ENCODE results near the gene GGNBP2. TPM values are rescaled to one million over a fixed set of nuclear protein-coding genes. Genes with fewer than 3 reads are reported as not detected.

Gene GGNBP2
- polyA plus RNA-seq, 1 of the 3 experiments (the other 2 are of a cell fraction) = 79.3 TPM

- Histone ChIP-seq H3K9ac (no peak overlapping the region), H3K36me3 (replicated peaks in 1 of 2; ENCODE audit: control insufficient read depth in 1 of 2, insufficient read depth in 2 of 2, low read length in 1 of 2) (peaks cover 34 to 60% of the 10 kb centered on the region in 2 experiments), H3K4me1 (ENCODE audit: control insufficient read depth in 1 of 2, insufficient read depth in 2 of 2, low read depth in 1 of 2, low read length in 1 of 2) (no peaks in the 10 kb centered on the region), H3K4me2 (no peak overlapping the region), H3K9me3 (no peaks in the 10 kb centered on the region), H3K27me3 (ENCODE audit: insufficient read depth) (no peaks in the 10 kb centered on the region), H3K9me2 (no peaks in the 10 kb centered on the region), H2AFZ (ENCODE audit: low read depth) (no peak overlapping the region), H3K79me2 (ENCODE audit: insufficient read depth) (peaks cover 76% of the 10 kb centered on the region), H3K27ac (ENCODE audit: low read depth in 2 of 2, low read length in 1 of 2) (no peak overlapping the region), H4K20me1 (ENCODE audit: insufficient read depth) (peaks cover 52% of the 10 kb centered on the region), H3K4me3 (ENCODE audit: low read depth in 2 of 2, low read length in 1 of 2) (no peak overlapping the region), H3F3A (replicated peaks; ENCODE audit: insufficient read depth) (peaks cover 18% of the 10 kb centered on the region)
- DNase-seq = no peak
- POLR2A ChIA-PET = no interaction called here
- CTCF ChIA-PET = no interaction called here
- WGBS (ENCODE audit: low lambda C conversion rate) = 94% methylated on average over 10 of the region's 12 CpGs
- no peak for TF ChIP-seq NFIC (IDR thresholded peaks at IDR 0.05; ENCODE audit: borderline replicate concordance)
- TF ChIP-seq RFX5 (IDR thresholded peaks at IDR 0.05; ENCODE audit: low read length) = no peak
- TF ChIP-seq, protein P1, sequence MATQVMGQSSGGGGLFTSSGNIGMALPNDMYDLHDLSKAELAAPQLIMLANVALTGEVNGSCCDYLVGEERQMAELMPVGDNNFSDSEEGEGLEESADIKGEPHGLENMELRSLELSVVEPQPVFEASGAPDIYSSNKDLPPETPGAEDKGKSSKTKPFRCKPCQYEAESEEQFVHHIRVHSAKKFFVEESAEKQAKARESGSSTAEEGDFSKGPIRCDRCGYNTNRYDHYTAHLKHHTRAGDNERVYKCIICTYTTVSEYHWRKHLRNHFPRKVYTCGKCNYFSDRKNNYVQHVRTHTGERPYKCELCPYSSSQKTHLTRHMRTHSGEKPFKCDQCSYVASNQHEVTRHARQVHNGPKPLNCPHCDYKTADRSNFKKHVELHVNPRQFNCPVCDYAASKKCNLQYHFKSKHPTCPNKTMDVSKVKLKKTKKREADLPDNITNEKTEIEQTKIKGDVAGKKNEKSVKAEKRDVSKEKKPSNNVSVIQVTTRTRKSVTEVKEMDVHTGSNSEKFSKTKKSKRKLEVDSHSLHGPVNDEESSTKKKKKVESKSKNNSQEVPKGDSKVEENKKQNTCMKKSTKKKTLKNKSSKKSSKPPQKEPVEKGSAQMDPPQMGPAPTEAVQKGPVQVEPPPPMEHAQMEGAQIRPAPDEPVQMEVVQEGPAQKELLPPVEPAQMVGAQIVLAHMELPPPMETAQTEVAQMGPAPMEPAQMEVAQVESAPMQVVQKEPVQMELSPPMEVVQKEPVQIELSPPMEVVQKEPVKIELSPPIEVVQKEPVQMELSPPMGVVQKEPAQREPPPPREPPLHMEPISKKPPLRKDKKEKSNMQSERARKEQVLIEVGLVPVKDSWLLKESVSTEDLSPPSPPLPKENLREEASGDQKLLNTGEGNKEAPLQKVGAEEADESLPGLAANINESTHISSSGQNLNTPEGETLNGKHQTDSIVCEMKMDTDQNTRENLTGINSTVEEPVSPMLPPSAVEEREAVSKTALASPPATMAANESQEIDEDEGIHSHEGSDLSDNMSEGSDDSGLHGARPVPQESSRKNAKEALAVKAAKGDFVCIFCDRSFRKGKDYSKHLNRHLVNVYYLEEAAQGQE (IDR thresholded peaks at IDR 0.05; ENCODE audit: low read depth, low read length) = no peak
- TF ChIP-seq RXRA (IDR thresholded peaks at IDR 0.05; ENCODE audit: borderline replicate concordance, low read depth) = no peak
- no peak for TF ChIP-seq POLR2AphosphoS5 (IDR thresholded peaks at IDR 0.05; ENCODE audit: low read depth, low read length)
- no peak for TF ChIP-seq RCOR1 (IDR thresholded peaks at IDR 0.05; ENCODE audit: low read length)
- TF ChIP-seq, protein P2, sequence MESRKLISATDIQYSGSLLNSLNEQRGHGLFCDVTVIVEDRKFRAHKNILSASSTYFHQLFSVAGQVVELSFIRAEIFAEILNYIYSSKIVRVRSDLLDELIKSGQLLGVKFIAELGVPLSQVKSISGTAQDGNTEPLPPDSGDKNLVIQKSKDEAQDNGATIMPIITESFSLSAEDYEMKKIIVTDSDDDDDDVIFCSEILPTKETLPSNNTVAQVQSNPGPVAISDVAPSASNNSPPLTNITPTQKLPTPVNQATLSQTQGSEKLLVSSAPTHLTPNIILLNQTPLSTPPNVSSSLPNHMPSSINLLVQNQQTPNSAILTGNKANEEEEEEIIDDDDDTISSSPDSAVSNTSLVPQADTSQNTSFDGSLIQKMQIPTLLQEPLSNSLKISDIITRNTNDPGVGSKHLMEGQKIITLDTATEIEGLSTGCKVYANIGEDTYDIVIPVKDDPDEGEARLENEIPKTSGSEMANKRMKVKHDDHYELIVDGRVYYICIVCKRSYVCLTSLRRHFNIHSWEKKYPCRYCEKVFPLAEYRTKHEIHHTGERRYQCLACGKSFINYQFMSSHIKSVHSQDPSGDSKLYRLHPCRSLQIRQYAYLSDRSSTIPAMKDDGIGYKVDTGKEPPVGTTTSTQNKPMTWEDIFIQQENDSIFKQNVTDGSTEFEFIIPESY (IDR thresholded peaks at IDR 0.05; ENCODE audit: borderline replicate concordance, low read depth) = no peak
- no peak for TF ChIP-seq MXI1 (IDR thresholded peaks at IDR 0.05; ENCODE audit: low read depth, low read length)
- TF ChIP-seq YY1 (IDR thresholded peaks at IDR 0.05; ENCODE audit: low read depth) = no peak
- no peak for TF ChIP-seq SIN3A (IDR thresholded peaks at IDR 0.05; ENCODE audit: borderline replicate concordance, low read depth, low read length)
- TF ChIP-seq TAF1 (IDR thresholded peaks at IDR 0.05; ENCODE audit: borderline replicate concordance, low read depth, low read length) = no peak
These were observed 30.3 kb downstream of the GGNBP2 start for GRCh38 chr17:36575028-36575427.

- DNase-seq = no peak
- no peak overlapping the region for H3K4me3 ChIP-seq (ENCODE audit: low read depth in 2 of 2, low read length in 1 of 2)
- no peak overlapping the region for H2AFZ ChIP-seq (ENCODE audit: low read depth)
- peaks cover 52% of the 10 kb centered on the region for H4K20me1 ChIP-seq (ENCODE audit: insufficient read depth)
- H3K27me3 ChIP-seq (ENCODE audit: insufficient read depth) = no peaks in the 10 kb centered on the region
- H3K4me1 ChIP-seq (ENCODE audit: control insufficient read depth in 1 of 2, insufficient read depth in 2 of 2, low read depth in 1 of 2, low read length in 1 of 2) = no peaks in the 10 kb centered on the region
- H3K79me2 ChIP-seq (ENCODE audit: insufficient read depth) = peaks cover 72% of the 10 kb centered on the region
- POLR2A ChIA-PET = no interaction called here
- H3K4me2 ChIP-seq = no peak overlapping the region
- H3K9me2 ChIP-seq = no peaks in the 10 kb centered on the region
- 91% methylated on average over 2 of the region's 2 CpGs for WGBS (ENCODE audit: low lambda C conversion rate)
- peaks cover 38 to 59% of the 10 kb centered on the region in 2 experiments for H3K36me3 ChIP-seq (replicated peaks in 1 of 2; ENCODE audit: control insufficient read depth in 1 of 2, insufficient read depth in 2 of 2, low read length in 1 of 2)
- H3F3A ChIP-seq (replicated peaks; ENCODE audit: insufficient read depth) = peaks cover 18% of the 10 kb centered on the region
- H3K9me3 ChIP-seq = no peaks in the 10 kb centered on the region
- no peak overlapping the region for H3K27ac ChIP-seq (ENCODE audit: low read depth in 2 of 2, low read length in 1 of 2)
- no peak overlapping the region for H3K9ac ChIP-seq
- CTCF ChIA-PET = interaction anchor here (0.9 kb wide), 1 partner anchor 26 kb away, joined by 3 read pairs; no protein-coding TSS in a partner anchor
- TF ChIP-seq JUND (IDR thresholded peaks at IDR 0.05) (no peak), FOXJ3 (CRISPR knock-in tag; IDR thresholded peaks at IDR 0.05) (no peak), FOXM1 (IDR thresholded peaks at IDR 0.05; ENCODE audit: low read depth) (no peak), FOSL2 (IDR thresholded peaks at IDR 0.05; ENCODE audit: borderline replicate concordance, low read depth) (no peak), NRF1 (IDR thresholded peaks at IDR 0.05; ENCODE audit: low read depth, low read length) (no peak), RCOR1 (IDR thresholded peaks at IDR 0.05; ENCODE audit: low read length) (no peak), IRF3 (IDR thresholded peaks at IDR 0.05; ENCODE audit: low read depth, low read length) (no peak), TEAD4 (IDR thresholded peaks at IDR 0.05; ENCODE audit: borderline replicate concordance, insufficient read depth) (no peak)
- TF ChIP-seq, protein P1 (IDR thresholded peaks at IDR 0.05; ENCODE audit: low read depth, low read length) = no peak
These were observed 32.1 kb downstream of the GGNBP2 start for GRCh38 chr17:36576793-36577192.
